Thyroid gland (tissue), 4 donors: Measurements from ENCODE around the gene ABCD3.

ENCODE experiments used
- CTCF ChIP-seq, 6 experiments: fragments of 200-600 bp in 3 of 6; fragments of 450-650 bp in 3 of 6; sonication (generic) in 3 of 6; IDR thresholded peaks; one replicate each; pipeline ENCODE4 v1.5.1; 2016 to 2019; ENCODE audit warnings: antibody characterized with exemption in 6 of 6, mild to moderate bottlenecking in 2 of 6, inconsistent platforms in 1 of 6, moderate library complexity in 1 of 6
- POLR2A ChIP-seq, 2 donors: fragments of 450-650 bp; IDR thresholded peaks; one replicate each; pipeline ENCODE4 v1.6.1; 2017; ENCODE audit warnings: antibody characterized with exemption in 2 of 2, mild to moderate bottlenecking in 2 of 2, moderate library complexity in 1 of 2

DNA sequence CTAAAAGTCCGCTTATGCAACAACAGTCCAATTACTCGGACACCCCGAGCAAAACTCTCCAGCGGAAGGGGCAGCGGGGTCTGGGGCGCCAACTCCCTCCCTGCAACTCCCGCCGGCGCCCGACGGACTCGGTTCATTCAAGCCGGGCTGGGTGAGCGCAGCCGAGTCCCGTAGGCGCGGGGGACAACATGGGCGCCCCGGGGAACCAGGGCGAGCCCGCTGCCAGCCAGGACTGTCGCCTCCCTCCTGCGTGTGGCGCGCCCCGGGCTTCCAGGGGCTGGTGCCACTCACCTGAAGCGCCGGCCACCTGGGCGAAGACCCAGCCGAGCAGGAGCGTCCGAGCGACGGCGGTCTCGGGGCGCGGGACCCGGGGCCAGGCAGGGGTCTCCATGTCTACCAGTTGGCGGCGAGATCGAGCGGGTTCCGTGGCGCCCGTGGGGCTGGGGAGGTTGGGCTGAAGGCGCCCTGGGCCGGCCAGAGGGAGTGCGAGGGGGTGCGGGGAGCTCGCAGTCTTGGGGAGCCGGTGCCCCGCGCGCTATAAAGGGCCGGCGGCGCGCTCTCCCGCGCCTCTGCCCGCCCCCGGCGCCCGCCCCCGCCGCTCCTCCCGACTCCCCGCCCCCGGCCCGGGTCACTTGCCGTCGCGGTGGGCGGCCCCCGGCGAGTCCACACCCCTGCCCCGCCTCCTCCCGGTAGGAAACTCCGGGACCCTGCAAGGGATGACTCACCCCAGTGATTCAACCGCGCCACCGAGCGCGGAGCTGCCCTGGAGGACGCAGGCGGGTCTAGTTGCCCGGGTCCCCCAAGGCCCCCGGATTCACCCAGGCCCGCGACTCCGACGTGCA, 123.3 kb downstream of the ABCD3 start, which contains the start of gene F3:
- TF ChIP-seq CTCF (IDR thresholded peaks at IDR 0.05) (peak in 2 of 6 experiments; percentile 20 to 21), POLR2A (IDR thresholded peaks at IDR 0.05) (peak; percentile 87 to 98)
